IPS-15b (cell line): ENCODE results near the gene MFN2.

Experiments used
- H3K27me3 ChIP-seq: one replicate; pipeline ENCODE4 v1.6.1; 2013; ENCODE audit warnings: low read length; ENCODE audit not compliant: control insufficient read depth, insufficient read depth
- H3K36me3 ChIP-seq: one replicate; pipeline ENCODE4 v1.6.1; 2013; ENCODE audit warnings: low read length; ENCODE audit not compliant: control insufficient read depth, insufficient read depth
- H3K4me1 ChIP-seq: one replicate; pipeline ENCODE4 v1.6.1; 2013; ENCODE audit warnings: mild to moderate bottlenecking, low read length; ENCODE audit not compliant: control insufficient read depth, insufficient read depth
- H3K4me3 ChIP-seq: one replicate; pipeline ENCODE4 v1.5.1; 2013; ENCODE audit warnings: low read depth, low read length
- H3K9ac ChIP-seq: one replicate; pipeline ENCODE4 v1.6.1; 2013; ENCODE audit warnings: low read depth, mild to moderate bottlenecking, low read length
- H3K9me3 ChIP-seq: one replicate; pipeline ENCODE4 v1.6.1; 2013; ENCODE audit warnings: mild to moderate bottlenecking, low read length; ENCODE audit not compliant: control insufficient read depth, insufficient read depth

Gene MFN2

GRCh38 chr1:12059226-12059625, 79.0 kb downstream of the MFN2 start:
- H3K4me1 ChIP-seq, result peaks cover 2% of the 10 kb centered on the region
- H3K4me3 ChIP-seq, result no peak overlapping the region
- no peaks in the 10 kb centered on the region for H3K36me3 ChIP-seq
- no peaks in the 10 kb centered on the region for H3K9me3 ChIP-seq
- H3K27me3 ChIP-seq, result peaks cover 30% of the 10 kb centered on the region
- H3K9ac ChIP-seq, result no peak overlapping the region

- H3K36me3 ChIP-seq, result no peaks in the 10 kb centered on the region
- no peak overlapping the region for H3K4me3 ChIP-seq
- H3K9me3 ChIP-seq, result no peaks in the 10 kb centered on the region
- peaks cover 7% of the 10 kb centered on the region for H3K4me1 ChIP-seq
- H3K27me3 ChIP-seq, result peaks cover 33% of the 10 kb centered on the region
- no peak overlapping the region for H3K9ac ChIP-seq
Measured at GRCh38 chr1:12059722-12060464, 79.6 kb downstream of the MFN2 start.

- H3K4me3 ChIP-seq, result no peak overlapping the region
- H3K9me3 ChIP-seq, result no peaks in the 10 kb centered on the region
- peaks cover 33% of the 10 kb centered on the region for H3K27me3 ChIP-seq
- H3K9ac ChIP-seq, result no peak overlapping the region
- H3K4me1 ChIP-seq, result peaks cover 8% of the 10 kb centered on the region
- H3K36me3 ChIP-seq, result no peaks in the 10 kb centered on the region
Measured at GRCh38 chr1:12060500-12060899, 80.3 kb downstream of the MFN2 start.
